GM18517 (cell line): ENCODE results near the gene ATAD3B.

Experiments
- ATAC-seq: cut with Tn5 transposase; IDR thresholded peaks from one replicate; pipeline ENCODE4 v1.9.1; 2021; ENCODE audit warnings: mild to moderate bottlenecking, moderate library complexity; ENCODE audit not compliant: unreplicated experiment

The ATAD3B gene

GRCh38 chr1:1542766-1543705 lies 71.5 kb downstream of the ATAD3B start:
- ATAC-seq: no peak

GRCh38 chr1:1543706-1544099 lies 72.1 kb downstream of the ATAD3B start:
- no peak for ATAC-seq

- ATAC-seq: no peak
Observed at GRCh38 chr1:1544544-1544943, 73.0 kb downstream of the ATAD3B start.
